Left renal cortex interstitium (tissue), 4 donors: ENCODE measurements around the gene NDST1. TPM values are rescaled to one million over a fixed set of nuclear protein-coding genes. Genes with fewer than 3 reads are reported as not detected.

Experiments used
- DNase-seq, 4 donors: peaks; one replicate each; pipeline ENCODE4 v3.0.0-alpha.2; 2013; ENCODE audit warnings: low read depth in 4 of 4, low spot score in 2 of 4, missing footprints in 1 of 4
- polyA plus RNA-seq, 4 donors: library from polyadenylated mRNA; unstranded; fragments of 120-200 nt; gene quantifications; one replicate each; pipeline ENCODE4 v1.2.1, GENCODE V29; 2013; ENCODE audit not compliant: insufficient read length in 4 of 4

The NDST1 gene
- polyA plus RNA-seq, 4 donors, result 53.3 to 68.6 (median 57.9) TPM

DNA sequence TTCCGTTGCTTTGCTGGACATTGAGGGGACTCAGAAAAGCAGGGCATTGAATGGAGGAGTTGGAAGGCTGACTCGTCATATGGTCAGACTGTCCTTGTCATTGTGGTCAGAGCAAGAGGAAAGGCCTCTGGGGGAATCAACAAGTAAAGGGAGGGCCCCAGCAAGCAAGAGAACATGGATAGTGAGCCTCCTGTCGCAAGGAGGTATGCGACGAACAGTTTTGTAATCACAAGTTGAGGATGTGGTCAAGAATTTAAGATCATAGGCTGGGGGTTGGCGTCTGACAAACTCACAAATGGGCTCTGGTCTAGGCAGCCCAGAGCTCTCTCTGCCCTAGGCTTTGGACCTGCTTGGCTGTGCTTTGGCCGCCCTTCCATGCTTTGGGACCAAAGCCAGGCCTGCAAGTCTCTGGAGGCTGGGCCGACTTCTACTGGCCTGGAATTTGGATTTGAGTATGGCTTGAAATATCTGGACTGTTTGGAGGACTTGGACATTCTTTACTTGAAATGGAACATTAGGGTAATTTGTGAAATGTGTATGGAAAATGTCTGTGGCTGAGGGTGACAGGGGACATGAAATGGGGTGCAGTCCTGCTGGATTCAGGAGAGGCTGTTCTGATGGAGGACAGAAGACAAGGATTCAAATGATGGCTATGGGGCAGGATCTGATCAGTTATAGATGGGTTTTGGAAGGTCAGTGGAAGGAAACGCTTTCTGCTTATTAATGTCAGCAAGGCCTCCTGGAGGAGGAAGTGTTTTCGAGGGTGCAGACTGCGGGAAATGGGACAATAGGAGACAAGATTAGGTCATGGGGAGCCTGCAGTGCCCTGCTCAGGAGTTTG, 19.2 kb upstream of the NDST1 start:
- DNase-seq, result no peak

DNA sequence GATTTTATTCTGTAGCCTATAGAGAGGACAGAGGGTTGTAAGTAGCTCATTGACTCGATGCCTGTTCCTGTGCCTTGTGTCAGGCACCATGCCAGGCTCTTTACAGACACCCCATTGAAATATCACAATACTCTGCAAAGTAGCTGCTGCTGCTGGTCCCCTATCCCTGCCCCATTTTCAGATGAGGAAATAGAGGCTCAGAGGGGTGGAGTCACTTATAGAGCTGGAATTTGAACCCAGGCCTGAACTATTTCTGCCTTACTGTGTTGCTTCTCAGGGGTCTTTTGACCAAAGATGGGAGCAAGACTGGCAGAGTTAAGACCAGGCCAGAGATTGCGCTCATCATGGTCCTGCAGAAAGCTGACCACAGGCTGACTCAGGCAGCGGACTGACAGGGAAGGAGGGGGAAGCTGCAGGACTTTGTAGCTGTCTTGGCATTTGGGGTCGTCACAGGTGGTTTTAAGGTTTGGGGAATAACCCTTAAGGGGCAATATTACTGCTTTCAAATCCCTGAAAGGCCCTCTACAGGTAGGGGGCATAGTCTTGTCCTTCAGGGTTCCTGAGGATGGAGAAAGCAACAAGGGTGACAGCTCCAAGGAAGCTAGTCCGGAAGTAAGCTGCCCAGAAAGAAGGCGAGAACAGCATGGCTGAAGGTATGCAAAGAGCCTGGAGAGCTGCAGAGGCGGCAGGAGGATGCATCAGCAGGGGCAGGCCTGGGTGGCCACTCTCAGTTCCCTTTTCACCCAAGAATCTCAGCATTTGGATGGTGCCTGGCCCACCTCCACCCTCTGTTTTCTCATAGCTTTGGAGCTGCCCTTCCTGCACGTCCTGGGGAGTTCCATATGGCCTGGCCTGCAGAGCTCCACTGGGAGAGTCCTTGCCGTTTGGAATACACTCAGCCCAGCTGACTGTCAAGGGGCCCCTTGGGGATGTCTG, 18.3 kb upstream of the NDST1 start:
- DNase-seq, result no peak

DNA sequence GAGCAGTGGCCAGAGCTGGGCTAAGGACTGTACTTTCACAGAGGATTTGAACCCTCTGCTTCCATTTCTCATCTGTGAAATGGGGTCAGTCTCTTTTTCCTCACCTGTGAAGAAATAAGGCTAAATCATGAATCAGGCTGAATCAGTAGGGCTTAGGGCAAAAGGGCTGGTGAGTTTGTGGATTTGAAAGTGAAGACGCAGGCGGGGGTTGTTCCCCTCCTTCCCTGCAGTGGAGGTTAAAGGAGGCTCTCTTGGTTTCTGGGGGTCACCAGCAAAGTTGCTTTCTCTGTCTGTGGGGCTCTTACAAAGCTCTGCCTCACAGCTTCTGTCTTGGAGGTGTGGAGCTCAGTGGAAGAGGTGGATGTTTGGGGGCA, 17.6 kb upstream of the NDST1 start:
- DNase-seq, result no peak

DNA sequence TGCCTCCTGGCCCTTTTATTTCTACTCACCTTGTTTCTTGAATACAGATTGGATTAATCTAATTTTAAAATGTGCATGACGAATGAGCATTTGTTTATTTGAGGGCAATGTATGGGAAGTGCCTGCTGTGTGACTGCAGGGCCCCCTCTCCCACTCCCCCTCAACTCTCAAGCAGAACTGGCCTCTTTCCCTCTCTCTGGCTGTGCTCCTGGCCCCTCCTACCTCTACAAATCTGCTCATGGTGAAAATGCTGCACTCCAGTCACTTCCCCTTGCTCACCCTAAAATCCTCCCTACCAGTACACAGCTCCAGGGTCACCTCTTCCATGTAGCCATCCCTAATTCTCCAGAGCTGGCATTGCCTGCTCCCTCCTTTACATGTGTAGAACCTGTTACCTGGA, 17.2 kb upstream of the NDST1 start:
- no peak for DNase-seq

DNA sequence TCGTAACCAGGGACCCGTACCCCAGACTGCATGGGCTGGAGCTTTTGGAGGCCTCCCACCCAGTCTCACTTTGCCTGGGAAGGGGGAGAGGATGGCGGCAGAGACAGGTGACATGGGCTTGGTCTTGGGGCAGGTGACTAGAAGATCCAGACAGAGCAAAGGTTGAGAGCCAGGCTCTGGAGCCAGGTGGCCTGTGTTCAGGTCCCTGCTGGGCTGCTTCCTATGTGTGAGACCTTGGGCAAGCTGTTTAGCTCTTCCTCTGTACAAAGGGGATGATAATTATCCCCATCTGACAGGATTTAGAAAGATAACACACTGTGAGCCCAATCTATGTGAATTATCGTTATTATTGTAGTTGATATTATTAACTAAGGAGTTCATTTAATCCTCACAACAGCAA, 16.1 kb upstream of the NDST1 start:
- DNase-seq, result no peak

DNA sequence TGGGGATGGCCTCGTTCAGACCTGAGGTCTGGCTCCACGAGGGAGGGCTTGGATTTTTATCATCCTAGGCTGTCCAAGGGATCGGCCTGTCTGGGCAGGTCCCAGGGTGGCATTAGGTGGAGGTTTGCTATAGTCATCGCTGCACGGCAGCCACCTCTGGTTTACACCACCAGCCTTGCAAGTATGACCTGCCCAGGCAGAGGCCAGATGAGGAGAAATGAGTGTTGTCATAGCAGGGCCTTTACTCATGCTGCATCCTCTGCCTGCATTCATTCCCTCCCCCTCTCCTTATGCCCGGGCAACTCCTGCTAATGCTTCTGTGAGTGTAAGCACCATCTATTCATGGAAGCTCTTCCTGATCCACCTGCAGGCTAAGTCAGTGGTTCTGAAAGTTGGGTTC, 15.3 kb upstream of the NDST1 start:
- no peak for DNase-seq

DNA sequence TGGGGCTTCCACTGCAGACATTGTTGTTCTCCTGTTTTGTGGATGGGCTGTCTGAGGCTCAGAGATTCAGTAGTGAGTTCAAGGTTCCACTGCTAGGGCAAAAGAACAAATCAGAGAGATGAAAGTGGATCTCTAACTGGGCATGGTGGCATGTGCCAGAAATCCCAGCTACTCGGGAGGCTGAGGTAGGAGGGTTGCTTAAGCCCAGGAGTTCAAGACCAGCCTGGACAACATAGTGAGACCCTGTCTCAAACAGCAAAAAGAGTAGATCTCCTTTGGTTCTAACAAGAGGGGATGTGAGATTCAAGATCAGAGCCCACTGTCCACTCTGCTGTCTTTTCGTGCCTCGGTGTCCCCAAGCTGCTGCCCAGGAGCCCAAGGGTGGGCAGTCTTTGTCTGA, 11.8 kb upstream of the NDST1 start:
- DNase-seq, result no peak

DNA sequence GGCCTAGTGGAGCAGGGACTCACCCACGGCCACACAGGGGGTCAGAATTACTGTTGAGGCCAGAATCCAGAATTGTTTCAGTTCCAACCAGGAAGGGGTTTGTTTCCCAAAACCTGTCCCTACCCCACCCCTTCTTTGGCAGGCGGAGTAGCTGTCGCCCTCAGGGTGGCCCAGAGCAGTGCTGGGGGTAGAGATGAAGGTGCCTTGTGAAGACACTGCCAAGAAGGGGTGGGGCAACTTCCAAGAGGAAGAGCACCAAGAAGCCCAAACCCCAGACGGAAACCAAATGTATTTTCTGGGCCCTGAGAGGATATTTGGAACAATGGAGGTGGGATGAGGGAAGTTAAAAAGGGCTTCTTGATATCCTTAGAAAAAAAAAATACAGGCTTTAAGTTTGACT, 11.4 kb upstream of the NDST1 start:
- no peak for DNase-seq

DNA sequence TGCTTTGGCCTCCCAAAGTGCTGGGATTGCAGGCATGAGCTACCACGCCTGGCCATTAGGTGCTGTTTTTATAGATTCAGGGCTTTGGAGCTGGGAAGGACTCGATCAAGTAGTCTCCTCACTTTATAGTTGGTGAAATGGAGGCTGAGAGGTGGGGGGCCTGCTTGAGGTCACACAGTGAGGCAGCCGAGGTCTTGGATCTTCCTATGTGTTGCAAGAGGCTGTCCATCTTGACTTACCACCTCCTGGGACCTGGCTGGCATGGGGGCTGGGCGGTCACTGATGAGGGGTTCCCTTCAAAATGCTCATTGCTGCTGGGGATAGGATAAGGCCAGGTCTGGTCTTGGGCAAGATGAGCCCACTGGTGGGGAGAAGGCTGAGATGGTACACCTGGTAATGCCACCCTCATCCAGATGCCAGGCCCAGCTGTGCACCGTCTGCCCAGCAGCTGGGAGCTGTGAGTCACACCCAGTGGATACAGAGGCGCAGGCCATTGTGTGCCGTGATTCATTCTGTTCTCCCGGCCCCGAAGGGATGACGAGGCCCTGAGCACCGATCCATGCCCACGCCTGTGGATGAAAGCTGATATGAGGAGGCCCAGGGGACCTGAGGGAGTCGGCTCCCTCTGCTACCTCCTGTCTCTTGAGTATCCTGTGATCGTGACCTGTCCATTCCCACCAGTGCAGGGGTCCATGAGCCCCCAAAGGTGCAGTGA, 10.5 kb upstream of the NDST1 start:
- DNase-seq, result no peak

DNA sequence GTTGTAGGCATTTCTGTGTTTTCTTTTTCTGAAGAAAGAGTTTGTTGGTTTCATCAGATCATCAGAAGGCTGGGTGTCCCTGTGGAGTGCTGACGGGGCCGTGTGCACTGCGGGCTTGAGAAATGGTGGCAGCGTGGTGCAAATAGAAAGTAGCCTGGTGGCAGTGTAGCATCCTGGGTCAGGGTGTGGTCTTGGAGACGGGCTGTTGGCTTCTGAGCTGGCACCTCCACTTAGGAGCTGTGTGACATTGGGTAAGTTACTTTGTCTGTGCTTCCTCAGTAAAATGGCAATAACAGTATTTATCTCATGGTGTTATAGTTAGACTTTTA, 10.0 kb upstream of the NDST1 start:
- DNase-seq, result no peak

DNA sequence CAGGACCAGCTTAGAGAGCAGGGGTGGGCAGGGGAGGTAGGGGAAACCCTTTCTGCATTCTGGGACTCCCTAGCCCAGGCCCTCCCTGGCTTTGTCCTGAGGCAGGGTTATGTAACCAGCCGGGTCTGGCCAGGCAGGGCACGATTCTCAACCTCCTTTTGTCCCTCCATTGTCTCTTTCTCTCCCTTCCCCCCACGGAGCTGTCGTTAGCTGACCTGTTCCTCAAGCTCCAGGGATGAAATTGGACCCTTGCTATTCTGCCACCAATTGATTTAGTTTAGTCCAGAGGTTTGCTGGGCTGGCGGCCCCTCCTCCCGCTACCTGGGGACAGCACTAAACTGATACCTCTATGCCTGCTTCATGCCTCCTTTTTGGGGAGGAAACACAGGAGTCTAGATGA, 9.4 kb upstream of the NDST1 start:
- DNase-seq, result no peak

DNA sequence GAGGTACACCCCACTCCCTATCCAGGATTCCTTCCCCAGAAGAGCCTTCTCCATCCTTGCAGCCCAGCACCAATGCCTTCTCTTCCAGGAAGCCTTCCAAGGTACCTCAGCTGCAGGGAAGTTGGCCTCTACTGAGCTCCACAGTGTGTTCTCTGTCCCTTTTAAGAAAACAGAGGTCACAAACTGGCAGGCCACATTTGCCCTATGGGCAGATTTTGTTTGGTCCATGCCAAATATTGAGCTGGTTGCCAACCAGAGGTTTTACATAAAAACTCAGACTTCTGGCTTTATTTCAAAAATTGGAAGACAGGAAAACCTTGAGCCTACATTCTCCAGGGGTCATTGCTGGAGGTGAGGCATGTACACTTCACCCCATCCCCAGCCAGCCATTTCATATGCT, 9.0 kb upstream of the NDST1 start:
- no peak for DNase-seq

DNA sequence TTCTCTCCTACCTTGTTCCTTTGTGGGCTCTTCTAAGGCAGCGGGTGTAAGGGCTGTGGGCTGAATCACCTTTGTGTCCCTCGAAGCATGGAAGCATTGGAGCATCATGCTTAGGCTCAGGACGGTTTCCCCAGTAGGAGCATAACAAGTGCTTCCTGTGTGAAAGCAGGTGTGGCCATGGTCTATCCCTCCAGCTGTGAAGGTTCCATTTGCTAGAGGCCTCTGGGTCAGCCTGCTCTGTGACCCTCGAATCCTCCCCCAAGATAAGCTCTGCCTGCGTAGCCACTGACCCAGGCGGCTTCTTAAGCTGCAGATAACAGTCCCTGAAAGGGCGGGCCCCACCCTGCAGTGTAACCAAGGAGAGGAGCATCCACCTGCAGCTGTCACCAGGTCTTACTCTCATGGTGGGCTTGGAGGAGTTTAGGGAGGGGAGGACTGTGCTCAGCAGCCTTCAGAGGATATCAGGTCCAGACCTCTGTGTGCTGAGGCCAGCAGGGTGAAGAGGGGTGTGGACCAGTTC, 8.4 kb upstream of the NDST1 start:
- no peak for DNase-seq

DNA sequence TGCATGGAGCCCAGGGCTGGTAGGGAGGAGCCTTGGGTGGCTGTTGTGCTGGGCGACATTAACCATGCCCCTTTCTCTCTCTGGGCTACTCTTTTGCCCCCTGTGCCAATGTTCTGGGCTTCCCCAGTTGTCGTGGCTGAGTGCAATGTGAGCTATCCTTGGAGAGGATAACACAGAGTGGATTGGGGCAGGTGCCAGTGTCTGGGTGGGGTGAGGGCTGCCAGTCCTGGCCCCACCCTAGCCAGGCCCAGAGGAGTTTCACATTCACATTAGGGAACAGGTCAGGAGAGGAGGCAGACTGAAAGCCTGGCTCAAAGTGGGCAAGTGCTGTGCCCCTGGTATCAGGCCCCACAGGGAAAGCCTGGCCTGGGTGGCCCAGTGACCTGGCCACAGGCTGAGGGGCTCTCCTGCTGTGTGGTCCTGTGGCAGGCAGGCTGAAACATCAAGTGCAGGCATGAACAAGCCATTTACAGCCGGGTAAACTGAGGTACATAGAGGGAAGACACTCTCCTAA, 7.5 kb upstream of the NDST1 start:
- no peak for DNase-seq

DNA sequence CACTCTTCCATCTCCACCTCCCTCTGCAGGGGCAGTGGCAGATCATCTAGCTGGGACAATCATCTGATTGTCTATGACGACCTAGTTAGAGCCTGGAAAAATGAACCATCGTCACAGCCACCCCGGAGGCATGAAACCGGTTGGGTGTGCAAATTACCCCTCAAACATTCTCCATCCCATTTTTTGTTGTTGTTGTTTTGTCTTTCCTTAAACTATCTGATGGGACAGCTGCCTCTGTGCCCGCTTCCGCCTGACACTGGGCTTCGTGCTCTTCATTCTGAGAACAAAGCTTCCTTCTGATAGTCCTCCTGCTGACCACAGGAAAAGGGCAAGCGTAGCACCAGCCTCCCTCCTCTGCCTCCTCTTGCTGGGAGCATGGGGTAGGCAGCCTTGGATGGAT, 7.0 kb upstream of the NDST1 start:
- no peak for DNase-seq

DNA sequence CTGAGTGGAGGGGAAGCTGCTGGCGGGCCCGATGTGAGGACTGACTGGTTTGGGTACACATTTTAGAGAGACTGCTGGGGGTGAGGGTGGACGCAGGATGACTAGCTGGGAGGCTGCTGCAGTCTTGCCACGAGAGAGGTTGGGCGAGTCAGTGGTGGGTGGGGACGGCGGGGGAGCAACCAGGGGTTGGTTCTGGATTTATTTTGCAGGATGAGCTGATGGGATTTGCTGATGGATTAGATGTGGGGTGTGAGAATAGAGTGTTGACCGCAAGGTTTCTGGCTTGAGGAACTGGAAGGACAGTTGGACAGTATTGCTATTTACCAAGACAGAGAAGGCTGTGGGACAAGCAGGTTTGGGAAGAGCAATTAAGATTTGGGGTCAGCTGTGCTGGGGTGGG, 5.8 kb upstream of the NDST1 start:
- DNase-seq, result no peak

DNA sequence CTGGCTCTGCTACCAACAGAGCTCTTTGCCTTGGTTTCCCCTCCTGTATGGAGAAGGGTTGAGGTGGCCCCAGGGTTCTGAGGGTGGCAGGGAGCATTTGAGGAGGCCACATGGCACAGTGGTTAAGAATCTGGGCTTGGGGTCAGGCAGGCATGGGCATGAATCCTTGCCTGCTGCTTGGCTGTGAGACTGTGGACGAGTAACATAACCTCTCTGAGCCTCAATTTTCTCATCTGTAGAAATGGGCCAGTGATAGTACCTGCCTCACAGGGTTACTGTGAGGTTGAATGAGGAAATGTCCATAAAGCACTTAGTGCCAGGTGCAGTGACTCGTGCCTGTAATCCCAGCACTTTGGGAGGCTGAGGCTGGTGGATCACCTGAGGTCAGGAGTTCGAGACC, 5.1 kb upstream of the NDST1 start:
- no peak for DNase-seq

DNA sequence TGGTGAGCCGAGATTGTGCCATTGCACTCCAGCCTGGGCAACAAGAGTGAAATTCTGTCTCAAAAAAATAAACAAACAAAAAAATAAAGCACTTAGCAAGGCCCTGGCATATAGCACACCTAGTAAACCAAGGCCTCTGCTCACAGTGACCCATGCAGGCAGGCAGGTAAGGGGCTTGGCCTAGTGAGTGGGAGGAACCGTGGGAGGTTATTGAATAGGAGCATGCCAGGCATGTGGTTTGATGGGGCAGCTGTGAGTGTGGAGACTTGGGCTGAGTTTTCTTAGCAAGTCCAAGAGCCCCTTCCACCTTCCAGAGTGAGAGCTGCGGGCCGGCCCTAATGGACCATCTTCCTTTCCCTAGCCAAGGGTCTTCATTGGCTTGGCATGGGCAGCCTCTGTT, 4.5 kb upstream of the NDST1 start:
- DNase-seq, result no peak

DNA sequence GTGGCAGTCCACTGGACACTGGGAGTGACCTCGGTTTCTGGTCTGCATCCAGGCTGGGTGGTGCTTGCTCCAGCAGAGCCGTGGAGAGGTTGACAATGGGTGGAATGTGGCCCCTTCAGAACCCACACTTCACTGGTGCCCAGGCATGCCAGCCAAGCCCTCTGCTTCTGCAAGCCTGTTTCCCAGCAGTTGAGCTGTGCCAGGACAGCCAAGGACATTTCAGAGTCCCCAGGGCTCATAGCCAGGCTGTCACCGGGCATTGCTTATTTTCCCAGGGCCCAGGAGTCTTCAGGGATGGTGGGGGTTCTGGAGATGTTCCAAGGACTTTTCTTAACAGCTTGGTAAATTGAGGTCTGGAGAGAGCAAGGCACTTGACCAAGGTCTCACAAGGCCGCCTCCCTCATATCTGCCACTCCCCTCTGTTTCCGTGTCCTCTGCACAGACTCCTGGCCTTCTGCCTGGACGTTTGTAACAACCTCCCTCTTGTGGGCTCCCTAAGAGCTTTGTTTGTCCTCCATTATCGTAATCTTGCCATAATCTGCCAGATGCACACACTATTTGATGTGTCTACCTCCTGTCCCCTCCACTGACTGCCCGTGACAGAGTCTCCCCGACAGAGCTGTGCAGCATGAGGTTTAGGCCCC, 3.8 kb upstream of the NDST1 start:
- no peak for DNase-seq

DNA sequence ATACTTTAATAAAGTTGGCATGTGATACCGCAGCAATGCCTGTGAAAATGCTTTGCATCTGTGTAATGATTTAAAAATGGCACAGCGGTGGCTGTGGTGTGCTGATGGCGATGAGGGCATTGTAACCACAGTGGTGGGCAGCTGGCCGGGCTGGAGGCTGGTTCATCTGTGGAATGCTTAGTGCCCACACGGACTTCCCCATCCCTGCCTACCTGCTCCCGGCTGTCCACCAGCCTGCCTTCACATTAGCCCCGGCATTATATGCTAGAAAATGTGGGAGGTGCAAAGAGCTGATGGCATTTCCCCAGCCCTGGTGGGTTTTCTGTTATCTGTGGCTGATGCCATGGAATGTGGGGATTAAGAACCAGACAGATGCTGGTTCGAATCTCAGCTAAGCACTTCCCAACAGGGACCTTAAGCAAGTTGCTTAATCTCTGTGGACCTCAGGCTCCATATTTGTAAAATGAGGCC, 2.9 kb upstream of the NDST1 start:
- no peak for DNase-seq
